IMR-90 (cell line): ENCODE data around the gene SYNE1. TPM values are rescaled to one million over a fixed set of nuclear protein-coding genes. Genes with fewer than 3 reads are reported as not detected.

ENCODE experiments used
- ATAC-seq: fragments of 200-7000 bp; cut with Tn5 transposase; 2 replicates; pipeline ENCODE4 v1.9.1; 2020; ENCODE audit warnings: low read depth, mild to moderate bottlenecking, moderate library complexity
- BruUV-seq: library from RNA; stranded (reverse); fragments of 400-500 nt; replicated peaks from 2 replicates; lab custom pipeline; 2021; lab: Mats Ljungman, UMichigan
- CTCF ChIA-PET: fragments of 300-600 bp; formaldehyde crosslinking; extraction: SDS; loops from one replicate; lab custom pipeline; 2021; ENCODE audit warnings: antibody characterized with exemption; lab: Yijun Ruan, JAX
- POLR2A ChIA-PET: fragments of 300-600 bp; sonication (Branson Sonifier 250); formaldehyde crosslinking; loops from one replicate; lab custom pipeline; 2022; ENCODE audit warnings: antibody characterized with exemption; ENCODE audit not compliant: unreplicated experiment; lab: Charles Lee
- DNase-seq: peaks from one replicate; pipeline ENCODE4 v3.0.0; 2013
- H2AFZ ChIP-seq: replicated peaks from 2 replicates; pipeline ENCODE3; 2013; ENCODE audit warnings: low read length, mild to moderate bottlenecking; ENCODE audit not compliant: poor library complexity
- H2AK5ac ChIP-seq: 2 replicates; pipeline ENCODE4 v1.6.1; 2013; ENCODE audit warnings: low read depth, low read length, inconsistent platforms
- H2AK9ac ChIP-seq: replicated peaks from 2 replicates; pipeline ENCODE3; 2013; ENCODE audit warnings: mild to moderate bottlenecking, low read depth, low read length, moderate library complexity; ENCODE audit not compliant: poor library complexity
- H2BK120ac ChIP-seq: 2 replicates; pipeline ENCODE4 v1.6.1; 2013; ENCODE audit warnings: low read depth, low read length, inconsistent platforms
- H2BK15ac ChIP-seq: 3 replicates; pipeline ENCODE4 v1.6.1; 2013; ENCODE audit warnings: low read depth, low read length, inconsistent platforms
- H2BK20ac ChIP-seq: 2 replicates; pipeline ENCODE4 v1.6.1; 2013; ENCODE audit warnings: low read depth, mild to moderate bottlenecking, inconsistent platforms, low read length, moderate library complexity
- H2BK5ac ChIP-seq: 2 replicates; pipeline ENCODE4 v1.6.1; 2013; ENCODE audit warnings: mild to moderate bottlenecking, low read depth, low read length, inconsistent platforms; ENCODE audit not compliant: poor library complexity, severe bottlenecking
- H3K14ac ChIP-seq: replicated peaks from 2 replicates; pipeline ENCODE4 v1.6.1; 2013; ENCODE audit warnings: low read depth, low read length, inconsistent platforms
- H3K18ac ChIP-seq: 2 replicates; pipeline ENCODE4 v1.6.1; 2013; ENCODE audit warnings: low read depth, low read length, control low read depth
- H3K23ac ChIP-seq: 2 replicates; pipeline ENCODE4 v1.6.1; 2013; ENCODE audit warnings: low read depth, low read length, inconsistent platforms
- H3K27ac ChIP-seq: 2 replicates; pipeline ENCODE4 v1.5.1; 2013; ENCODE audit warnings: mild to moderate bottlenecking, control low read depth, low read length; ENCODE audit not compliant: insufficient read depth
- H3K27me3 ChIP-seq: 2 replicates; pipeline ENCODE4 v1.6.1; 2013; ENCODE audit warnings: low read length; ENCODE audit not compliant: control insufficient read depth, insufficient read depth
- H3K36me3 ChIP-seq: 2 replicates; pipeline ENCODE4 v1.6.1; 2013; ENCODE audit warnings: low read length, mixed read lengths; ENCODE audit not compliant: control insufficient read depth, insufficient read depth
- H3K4ac ChIP-seq: 2 replicates; pipeline ENCODE4 v1.6.1; 2013; ENCODE audit warnings: low read depth, low read length, inconsistent platforms
- H3K4me1 ChIP-seq: 2 replicates; pipeline ENCODE4 v1.6.1; 2013; ENCODE audit warnings: low read length, mixed read lengths; ENCODE audit not compliant: control insufficient read depth, insufficient read depth
- H3K4me2 ChIP-seq: 2 replicates; pipeline ENCODE4 v1.6.1; 2013; ENCODE audit warnings: low read depth, mild to moderate bottlenecking, control low read depth, low read length, moderate library complexity
- H3K4me3 ChIP-seq: 2 replicates; pipeline ENCODE4 v1.5.1; 2013; ENCODE audit warnings: low read depth, mild to moderate bottlenecking, control low read depth, low read length, moderate library complexity; ENCODE audit not compliant: insufficient read depth
- H3K56ac ChIP-seq: 2 replicates; pipeline ENCODE4 v1.6.1; 2013; ENCODE audit warnings: low read length, inconsistent platforms; ENCODE audit not compliant: insufficient read depth; ENCODE audit errors: extremely low read depth
- H3K79me1 ChIP-seq, 2 experiments: 2 replicates each; pipeline ENCODE4 v1.6.1; 2013; ENCODE audit warnings: low read length in 2 of 2, inconsistent platforms in 1 of 2, low read depth in 1 of 2
- H3K9ac ChIP-seq: 2 replicates; pipeline ENCODE4 v1.6.1; 2013; ENCODE audit warnings: low read depth, low read length, control low read depth
- H3K9me1 ChIP-seq: 2 replicates; pipeline ENCODE4 v1.6.1; 2013; ENCODE audit warnings: low read length, inconsistent platforms; ENCODE audit not compliant: insufficient read depth
- H3K9me3 ChIP-seq: 2 replicates; pipeline ENCODE4 v1.6.1; 2013; ENCODE audit warnings: low read length; ENCODE audit not compliant: control insufficient read depth, insufficient read depth
- H4K20me1 ChIP-seq: 2 replicates; pipeline ENCODE4 v1.6.1; 2013; ENCODE audit warnings: low read length, inconsistent platforms; ENCODE audit not compliant: insufficient read depth
- H4K5ac ChIP-seq: 2 replicates; pipeline ENCODE4 v1.6.1; 2013; ENCODE audit warnings: mild to moderate bottlenecking, low read depth, low read length, control low read depth
- H4K8ac ChIP-seq, 2 experiments: 2 replicates each; pipeline ENCODE4 v1.6.1; 2013; ENCODE audit warnings: low read depth in 2 of 2, low read length in 2 of 2, control low read depth in 1 of 2, inconsistent platforms in 1 of 2
- H4K91ac ChIP-seq: 2 replicates; pipeline ENCODE4 v1.6.1; 2013; ENCODE audit warnings: low read depth, low read length, inconsistent platforms; ENCODE audit not compliant: insufficient read depth
- CEBPB ChIP-seq: IDR thresholded peaks from 2 replicates; pipeline ENCODE4 v1.6.1; 2012; ENCODE audit warnings: low read depth, low read length, improper control_type of control experiment
- CHD1 ChIP-seq: IDR thresholded peaks from 2 replicates; pipeline ENCODE4 v1.6.1; 2012; ENCODE audit warnings: low read depth, low read length, improper control_type of control experiment
- MAFK ChIP-seq: IDR thresholded peaks from 2 replicates; pipeline ENCODE4 v1.6.1; 2012; ENCODE audit warnings: low read depth, low read length, improper control_type of control experiment
- MAZ ChIP-seq: IDR thresholded peaks from 2 replicates; pipeline ENCODE4 v1.6.1; 2012; ENCODE audit warnings: low read depth, mild to moderate bottlenecking, low read length, improper control_type of control experiment, moderate library complexity, borderline replicate concordance
- NFE2L2 ChIP-seq: fragments of 150-350 bp; IDR thresholded peaks from 2 replicates; pipeline ENCODE4 v1.6.1; 2016; ENCODE audit warnings: low read depth, mild to moderate bottlenecking, low read length
- RAD21 ChIP-seq: IDR thresholded peaks from 2 replicates; pipeline ENCODE4 v1.6.1; 2012; ENCODE audit warnings: low read length, improper control_type of control experiment
- RFX5 ChIP-seq: IDR thresholded peaks from 2 replicates; pipeline ENCODE4 v1.8.0; 2012; ENCODE audit warnings: low read depth, mild to moderate bottlenecking, low read length, moderate library complexity
- WGBS, 2 experiments: methylation state at CpG; one replicate each; pipeline versions ENCODE4 v1.1.5 to v1.1.7; 2013; ENCODE audit warnings: missing lambda C conversion rate in 2 of 2; ENCODE audit not compliant: insufficient read length in 1 of 2; ENCODE audit errors: extremely low coverage in 2 of 2; 5-methylcytosine and 5-hydroxymethylcytosine counted together
- dilution Hi-C: fragments of 300-500 bp; cut with HindIII; formaldehyde crosslinking; loops from one replicate; pipeline ENCODE4 v1.14.3; 2018; ENCODE audit warnings: low sequenced_read_pairs; ENCODE audit not compliant: unreplicated experiment
- in situ Hi-C: fragments of 300-500 bp; cut with MboI; formaldehyde crosslinking; loops from 3 replicates; pipeline ENCODE4 v1.14.3; 2019; ENCODE audit warnings: low sequenced_read_pairs, inconsistent platforms, mixed read lengths
- intact Hi-C: fragments of 100-400 bp; cut with micrococcal nuclease; formaldehyde crosslinking; loops from 2 replicates; pipeline ENCODE4 v1.10.0; 2022
- polyA plus RNA-seq, 3 experiments: library from polyadenylated mRNA; depleted of rRNA; stranded (reverse); fragments of >200 nt; gene quantifications; 2 replicates each; pipeline ENCODE4 v1.2.3, GENCODE V29; 2012; ENCODE audit warnings: low replicate concordance in 1 of 3
- total RNA-seq: library from RNA; depleted of rRNA; stranded (reverse); fragments of >200 nt; gene quantifications from 2 replicates; pipeline ENCODE4 v1.2.3, GENCODE V29; 2012
- TF ChIP-seq, protein P1 (sequence below): fragments of 150-350 bp; IDR thresholded peaks from 2 replicates; pipeline ENCODE4 v1.6.1; 2017; ENCODE audit warnings: mild to moderate bottlenecking, antibody characterized with exemption, low read length, low read depth

Gene SYNE1
- total and polyA plus RNA-seq, 2 of the 4 experiments (the other 2 are of a cell fraction): 34.1 to 159 TPM

DNA sequence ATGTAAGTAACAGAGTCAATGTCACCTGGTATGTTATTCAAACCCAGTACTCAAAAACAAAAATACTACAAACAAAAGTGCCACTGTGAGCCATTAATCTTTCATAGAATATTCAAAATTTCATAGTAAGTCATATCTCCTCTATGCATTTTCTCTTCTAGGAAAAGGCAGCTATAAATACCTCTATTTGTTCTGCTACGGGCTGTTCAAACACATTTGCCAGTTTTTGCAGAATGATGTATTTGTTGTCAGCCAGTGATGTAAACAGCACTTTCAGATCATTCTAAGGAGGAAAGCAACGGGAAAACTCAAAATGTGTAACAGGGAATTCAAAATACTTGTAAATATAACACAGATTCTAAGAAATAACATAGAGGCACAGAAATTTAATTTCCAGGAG is 388.2 kb downstream of the SYNE1 start:
- Histone ChIP-seq H2BK20ac (no peak overlapping the region), H2AK9ac (no peak overlapping the region), H3K27me3 (no peaks in the 10 kb centered on the region), H3K9me3 (no peaks in the 10 kb centered on the region), H3K27ac (no peak overlapping the region), H3K4ac (no peak overlapping the region), H4K91ac (no peak overlapping the region), H4K5ac (no peak overlapping the region), H4K8ac (no peak overlapping the region), H3K18ac (no peak overlapping the region), H3K14ac (no peak overlapping the region), H3K4me2 (no peak overlapping the region), H2AFZ (no peak overlapping the region), H3K36me3 (peaks cover 14% of the 10 kb centered on the region), H4K20me1 (no peaks in the 10 kb centered on the region), H2BK120ac (no peak overlapping the region), H2BK5ac (no peak overlapping the region), H2BK15ac (no peak overlapping the region), H3K79me1 (no peaks in the 10 kb centered on the region; a peak in 1 of 4 replicates), H3K4me1 (peaks cover 2% of the 10 kb centered on the region), H3K4me3 (no peak overlapping the region), H3K9me1 (0 out of 2 replicates have a peak, but pooled peaks cover 2% of the 10 kb centered on the region), H2AK5ac (no peak overlapping the region), H3K23ac (no peak overlapping the region), H3K9ac (no peak overlapping the region), H3K56ac (no peak overlapping the region)
- ATAC-seq (no peak), DNase-seq (no peak)
- intact Hi-C loops: no loop called here
- no CpG with 5 or more reads among the region's 2 CpGs for WGBS, 2 experiments
- CTCF ChIA-PET: no interaction called here
- dilution Hi-C loops: no loop called here
- TF ChIP-seq MAFK (no peak), RAD21 (no peak), MAZ (no peak), RFX5 (no peak), CHD1 (no peak), CEBPB (no peak), NFE2L2 (no peak)
- TF ChIP-seq, protein P1, sequence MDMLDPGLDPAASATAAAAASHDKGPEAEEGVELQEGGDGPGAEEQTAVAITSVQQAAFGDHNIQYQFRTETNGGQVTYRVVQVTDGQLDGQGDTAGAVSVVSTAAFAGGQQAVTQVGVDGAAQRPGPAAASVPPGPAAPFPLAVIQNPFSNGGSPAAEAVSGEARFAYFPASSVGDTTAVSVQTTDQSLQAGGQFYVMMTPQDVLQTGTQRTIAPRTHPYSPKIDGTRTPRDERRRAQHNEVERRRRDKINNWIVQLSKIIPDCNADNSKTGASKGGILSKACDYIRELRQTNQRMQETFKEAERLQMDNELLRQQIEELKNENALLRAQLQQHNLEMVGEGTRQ: no peak
- in situ Hi-C loops: no loop called here
- POLR2A ChIA-PET: no interaction called here
- BruUV-seq: no TSS peak
